Adrenal gland (tissue), 12 donors: Measurements from ENCODE around the gene TMPRSS11D. TPM values are rescaled to one million over a fixed set of nuclear protein-coding genes. Genes with fewer than 3 reads are reported as not detected.
A peak's percentile ranks its signal among the peaks of the same experiment; 100 is the strongest.

Experiments
- DNase-seq, 7 donors: peaks; one replicate each; pipeline ENCODE4 v3.0.0-alpha.2; 2019 to 2020
- H3K27ac ChIP-seq, 5 donors: fragments of 200-600 bp; sonication (generic) in 4 of 5; 1 replicate in 3 of 5; 2 replicates in 2 of 5; pipeline versions ENCODE4 v1.5.1 to v1.8.0; 2016 to 2020; ENCODE audit warnings: mild to moderate bottlenecking in 1 of 5
- H3K27me3 ChIP-seq: fragments of 200-600 bp; 2 replicates; pipeline ENCODE4 v1.8.0; 2021
- H3K36me3 ChIP-seq, 2 donors: fragments of 200-600 bp; replicated peaks in 1 of 2; 1 replicate in 1 of 2; 2 replicates in 1 of 2; pipeline versions ENCODE4 v1.5.1 to v1.8.0; 2018 to 2022
- H3K4me1 ChIP-seq, 2 donors: fragments of 200-600 bp; replicated peaks in 1 of 2; 1 replicate in 1 of 2; 2 replicates in 1 of 2; pipeline versions ENCODE4 v1.5.1 to v1.8.0; 2018 to 2021
- H3K4me3 ChIP-seq, 4 donors: fragments of 200-600 bp; sonication (generic) in 3 of 4; one replicate each; pipeline ENCODE4 v1.5.1; 2016 to 2018
- H3K9me3 ChIP-seq, 3 donors: fragments of 200-600 bp; sonication (generic) in 1 of 3; replicated peaks in 1 of 3; 1 replicate in 2 of 3; 2 replicates in 1 of 3; pipeline versions ENCODE4 v1.5.1 to v1.8.0; 2016 to 2021
- POLR2A ChIP-seq, 2 donors: fragments of 450-650 bp; IDR thresholded peaks; one replicate each; pipeline ENCODE4 v1.6.1; 2017; ENCODE audit warnings: antibody characterized with exemption in 2 of 2, mild to moderate bottlenecking in 2 of 2, moderate library complexity in 1 of 2
- WGBS, 4 donors: extraction: QIAGEN DNeasy Blood & Tissue Kit in 2 of 4; methylation state at CpG; one replicate each; pipeline versions ENCODE4 v1.1.5 to v1.1.7; 2013 to 2017; 5-methylcytosine and 5-hydroxymethylcytosine counted together
- intact Hi-C, 2 donors: fragments of 100-400 bp; cut with DNase I; formaldehyde crosslinking; loops; one replicate each; pipeline versions ENCODE4 v1.14.1 to v1.15.0; 2022 to 2023
- polyA plus RNA-seq, 3 donors: library from polyadenylated mRNA; stranded (reverse); fragments of 200-250 nt in 2 of 3; fragments of 350-450 nt in 1 of 3; fragmentation: Illumina TruSeq in 1 of 3; extraction: RNeasy Lipid Tissue Mini Kit (QIAGEN cat#74804) in 1 of 3; gene quantifications; one replicate each; pipeline ENCODE4 v1.2.3, GENCODE V29; 2013 to 2014
- total RNA-seq, 9 donors: library from RNA; depleted of rRNA in 4 of 9; stranded (reverse); fragments of >200 nt in 4 of 9; fragments of 120-200 nt in 1 of 9; fragmentation: NEBNext Ultra II Directional in 1 of 9; extraction: Animal tissue kit (Norgen Biotek cat#: 25700) in 1 of 9; gene quantifications; one replicate each; pipeline versions ENCODE4 v1.1.0 to v1.2.4, GENCODE V29; 2013 to 2023
- TF ChIP-seq, protein P1 (sequence below), 6 experiments: fragments of 450-650 bp in 4 of 6; fragments of 200-600 bp in 2 of 6; sonication (generic) in 1 of 6; IDR thresholded peaks; 1 replicate in 5 of 6; 2 replicates in 1 of 6; pipeline versions ENCODE4 v1.5.1 to v1.8.0; 2016 to 2021; ENCODE audit warnings: antibody characterized with exemption in 6 of 6, mild to moderate bottlenecking in 2 of 6, moderate library complexity in 1 of 6
- donor health status: healthy with polysubstance abuse.
- donor health status: Bipolar disorder and iron deficiency.
- donor health status: DM: yes; HTN: yes; CAD: no.
- donor health status: DM: no; HTN: no; CAD: no.
- donor health status: DM: no; HTN: no; CAD: no.
- donor health status: DM: yes; HTN: yes; CAD: no.

The TMPRSS11D gene
- total and polyA plus RNA-seq, 12 donors, result not detected

DNA sequence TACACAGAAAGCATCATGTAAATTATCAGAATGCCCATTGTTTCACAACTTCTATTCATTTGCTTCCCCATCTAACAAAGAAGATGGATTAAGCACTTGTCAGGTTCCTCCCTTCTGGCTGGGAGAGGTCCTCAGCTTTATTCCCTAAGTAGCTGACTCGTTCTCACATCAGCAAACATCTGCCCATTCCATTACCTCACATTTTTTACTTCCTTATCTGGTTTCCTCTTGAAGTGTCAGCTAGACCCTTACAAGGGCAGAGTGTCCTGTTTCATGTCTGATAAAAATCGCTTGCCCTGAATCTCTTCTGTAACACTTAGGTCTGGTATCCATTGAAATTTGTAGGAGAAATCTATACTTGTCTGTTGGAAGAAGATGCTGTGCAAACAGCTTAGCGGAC is 44.7 kb upstream of the TMPRSS11D start:
- Histone ChIP-seq H3K4me1 (no peaks in the 10 kb centered on the region), H3K27ac (no peak overlapping the region), H3K4me3 (no peak overlapping the region), H3K27me3 (no peaks in the 10 kb centered on the region), H3K9me3 (no peaks in the 10 kb centered on the region), H3K36me3 (no peaks in the 10 kb centered on the region)
- TF ChIP-seq, protein P1, sequence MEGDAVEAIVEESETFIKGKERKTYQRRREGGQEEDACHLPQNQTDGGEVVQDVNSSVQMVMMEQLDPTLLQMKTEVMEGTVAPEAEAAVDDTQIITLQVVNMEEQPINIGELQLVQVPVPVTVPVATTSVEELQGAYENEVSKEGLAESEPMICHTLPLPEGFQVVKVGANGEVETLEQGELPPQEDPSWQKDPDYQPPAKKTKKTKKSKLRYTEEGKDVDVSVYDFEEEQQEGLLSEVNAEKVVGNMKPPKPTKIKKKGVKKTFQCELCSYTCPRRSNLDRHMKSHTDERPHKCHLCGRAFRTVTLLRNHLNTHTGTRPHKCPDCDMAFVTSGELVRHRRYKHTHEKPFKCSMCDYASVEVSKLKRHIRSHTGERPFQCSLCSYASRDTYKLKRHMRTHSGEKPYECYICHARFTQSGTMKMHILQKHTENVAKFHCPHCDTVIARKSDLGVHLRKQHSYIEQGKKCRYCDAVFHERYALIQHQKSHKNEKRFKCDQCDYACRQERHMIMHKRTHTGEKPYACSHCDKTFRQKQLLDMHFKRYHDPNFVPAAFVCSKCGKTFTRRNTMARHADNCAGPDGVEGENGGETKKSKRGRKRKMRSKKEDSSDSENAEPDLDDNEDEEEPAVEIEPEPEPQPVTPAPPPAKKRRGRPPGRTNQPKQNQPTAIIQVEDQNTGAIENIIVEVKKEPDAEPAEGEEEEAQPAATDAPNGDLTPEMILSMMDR (IDR thresholded peaks at IDR 0.05), result no peak
- TF ChIP-seq POLR2A (IDR thresholded peaks at IDR 0.05), result no peak
- no peak for DNase-seq
- intact Hi-C loops, result no loop called here
- WGBS, 4 donors, result 33 to 45% (median 40%) methylated on average over 3 of the region's 3 CpGs

DNA sequence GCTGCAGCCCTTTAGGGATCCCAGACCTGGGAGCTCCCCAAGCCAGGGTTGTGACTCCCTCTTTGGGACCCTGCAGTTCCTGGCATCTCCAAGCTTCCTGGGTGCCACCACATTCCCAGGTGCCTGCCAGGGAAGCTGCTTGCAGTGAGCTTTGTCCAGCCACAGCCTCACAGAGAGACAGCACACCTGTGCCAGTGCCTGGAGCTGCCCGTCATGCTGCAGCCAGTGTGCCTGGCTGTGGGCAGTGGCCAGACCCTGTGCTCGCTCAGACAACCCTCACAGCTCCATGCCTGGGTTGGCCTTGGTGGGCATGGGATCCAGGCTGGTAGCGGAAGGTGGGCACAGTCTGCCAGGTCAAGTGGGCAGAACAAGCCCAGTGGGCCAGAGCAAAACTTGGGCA is 43.4 kb upstream of the TMPRSS11D start:
- TF ChIP-seq, protein P1 (IDR thresholded peaks at IDR 0.05), result no peak
- no peak for TF ChIP-seq POLR2A (IDR thresholded peaks at IDR 0.05)
- Histone ChIP-seq H3K36me3 (no peaks in the 10 kb centered on the region), H3K9me3 (no peaks in the 10 kb centered on the region), H3K27ac (no peak overlapping the region), H3K4me1 (no peaks in the 10 kb centered on the region), H3K27me3 (no peaks in the 10 kb centered on the region), H3K4me3 (no peak overlapping the region)
- 82 to 92% (median 91%) methylated on average over 3 of the region's 3 CpGs; no CpG with 5 or more reads in 1 of the 4 donors for WGBS, 4 donors
- no peak for DNase-seq
- intact Hi-C loops, result no loop called here

DNA sequence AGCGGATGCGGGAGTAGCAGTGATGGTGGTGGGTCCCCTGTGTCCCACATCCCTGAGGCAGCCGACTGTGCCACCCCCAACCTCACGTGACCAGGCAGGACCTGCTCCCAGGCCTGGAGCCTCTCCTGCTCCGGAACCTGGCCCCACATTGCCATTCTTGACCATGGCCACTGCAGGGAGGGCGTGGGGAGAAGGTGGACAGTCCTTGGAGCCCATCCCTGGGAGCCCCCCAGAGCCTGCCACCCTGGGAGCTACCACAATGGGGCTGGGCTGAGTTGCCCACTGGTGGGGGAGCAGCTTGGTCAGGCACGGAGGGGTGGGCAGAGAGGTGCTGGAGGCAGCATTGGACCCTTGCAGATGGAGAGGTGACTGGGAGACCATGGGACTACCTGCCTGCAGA is 42.7 kb upstream of the TMPRSS11D start:
- H3K4me3 ChIP-seq, result no peak overlapping the region
- intact Hi-C loops, result no loop called here
- no peak for DNase-seq
- H3K27me3 ChIP-seq, result no peaks in the 10 kb centered on the region
- no peaks in the 10 kb centered on the region for H3K4me1 ChIP-seq
- no peaks in the 10 kb centered on the region for H3K9me3 ChIP-seq
- no peak for TF ChIP-seq POLR2A (IDR thresholded peaks at IDR 0.05)
- TF ChIP-seq, protein P1 (IDR thresholded peaks at IDR 0.05), result no peak
- H3K36me3 ChIP-seq, result no peaks in the 10 kb centered on the region
- H3K27ac ChIP-seq, result no peak overlapping the region
- WGBS, 4 donors, result 82 to 94% (median 89%) methylated on average over 5 to 7 of the region's 7 CpGs

DNA sequence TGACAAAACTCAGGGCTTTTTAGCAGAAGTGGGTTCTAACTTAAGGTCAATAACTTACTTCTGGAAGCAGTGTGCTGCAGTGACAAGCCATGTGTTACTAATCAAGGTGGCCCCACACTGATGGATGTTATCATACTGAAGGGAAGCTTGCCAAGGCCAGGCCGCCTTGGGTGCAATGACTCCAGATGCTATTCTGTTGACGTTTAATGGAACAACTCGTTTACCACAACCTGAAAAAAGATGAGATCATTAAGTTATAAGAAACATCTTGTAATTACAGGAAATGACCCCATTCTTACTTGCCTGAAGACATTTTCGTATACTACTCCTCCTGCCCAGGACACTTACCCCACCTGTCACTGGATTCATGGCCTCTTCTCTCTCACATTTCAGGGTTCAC is 38.9 kb upstream of the TMPRSS11D start:
- Histone ChIP-seq H3K9me3 (no peaks in the 10 kb centered on the region), H3K36me3 (no peaks in the 10 kb centered on the region), H3K4me1 (no peaks in the 10 kb centered on the region), H3K4me3 (no peak overlapping the region), H3K27me3 (no peaks in the 10 kb centered on the region), H3K27ac (no peak overlapping the region)
- intact Hi-C loops, result no loop called here
- 44 to 64% (median 53%) methylated on average over 4 of the region's 4 CpGs for WGBS, 4 donors
- peak in 1 of 7 donors; percentile 66 for DNase-seq
- TF ChIP-seq POLR2A (IDR thresholded peaks at IDR 0.05), result no peak
- TF ChIP-seq, protein P1 (IDR thresholded peaks at IDR 0.05), result no peak
